GM19324 (cell line): ENCODE data around the gene SERPINE1.
"Not testable (repeated sequence)": the region's sequence is repeated elsewhere in the genome, so short reads cannot be mapped to it uniquely, and the experiment has no call there.

Experiments
- ATAC-seq: cut with Tn5 transposase; IDR thresholded peaks from one replicate; pipeline ENCODE4 v1.9.1; 2021; ENCODE audit warnings: mild to moderate bottlenecking, moderate library complexity; ENCODE audit not compliant: unreplicated experiment, low FRiP score

Gene SERPINE1

GRCh38 chr7:101100858-101101847, 25.8 kb upstream of the SERPINE1 start:
- ATAC-seq, result no peak

DNA sequence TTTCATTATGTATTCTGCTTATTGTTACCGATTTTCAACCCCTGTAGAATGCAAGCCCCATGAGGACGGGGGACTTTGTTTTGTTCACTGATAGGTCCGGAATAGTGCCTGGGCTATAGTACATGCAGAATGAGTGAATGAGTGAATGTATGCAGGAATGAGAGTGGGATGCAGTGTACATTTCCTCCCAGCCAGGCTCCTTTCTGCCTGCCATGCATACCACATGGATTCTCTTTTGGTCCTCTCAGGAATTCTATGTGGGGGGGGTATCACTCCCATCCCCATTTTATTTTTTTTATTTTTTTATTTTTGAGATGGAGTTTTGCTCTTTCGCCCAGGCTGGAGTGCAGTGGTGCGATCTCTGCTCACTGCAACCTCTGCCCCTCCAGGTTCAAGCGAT, 24.9 kb upstream of the SERPINE1 start:
- no peak for ATAC-seq

GRCh38 chr7:101103701-101104100, 23.2 kb upstream of the SERPINE1 start:
- ATAC-seq, result not testable (repeated sequence)

GRCh38 chr7:101104193-101104713, 22.7 kb upstream of the SERPINE1 start:
- ATAC-seq, result no peak

DNA sequence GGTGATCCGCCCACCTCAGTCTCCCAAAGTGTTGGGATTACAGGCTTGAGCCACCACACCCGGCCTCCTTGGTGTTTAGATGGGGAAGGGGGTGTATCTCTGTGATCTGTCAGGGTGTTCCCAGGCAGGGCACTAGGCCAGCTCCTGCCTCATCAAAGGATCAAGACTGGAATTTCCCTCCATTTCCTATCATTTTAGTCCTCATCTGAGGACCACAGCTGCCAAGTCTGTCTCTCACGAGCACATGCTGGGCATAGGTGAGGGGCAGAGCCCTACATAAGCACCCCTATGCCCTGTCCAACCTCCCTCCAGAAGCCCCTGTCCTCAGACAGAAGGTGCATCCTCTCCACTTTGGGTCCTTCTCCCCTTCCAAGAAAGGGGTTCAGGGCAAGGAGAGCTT, 22.1 kb upstream of the SERPINE1 start:
- no peak for ATAC-seq

GRCh38 chr7:101105248-101105647, 21.7 kb upstream of the SERPINE1 start:
- not testable (repeated sequence) for ATAC-seq

GRCh38 chr7:101106386-101106785, 20.5 kb upstream of the SERPINE1 start:
- ATAC-seq, result no peak

GRCh38 chr7:101108330-101108857, 18.5 kb upstream of the SERPINE1 start:
- no peak for ATAC-seq

GRCh38 chr7:101108961-101109360, 17.9 kb upstream of the SERPINE1 start:
- no peak for ATAC-seq

DNA sequence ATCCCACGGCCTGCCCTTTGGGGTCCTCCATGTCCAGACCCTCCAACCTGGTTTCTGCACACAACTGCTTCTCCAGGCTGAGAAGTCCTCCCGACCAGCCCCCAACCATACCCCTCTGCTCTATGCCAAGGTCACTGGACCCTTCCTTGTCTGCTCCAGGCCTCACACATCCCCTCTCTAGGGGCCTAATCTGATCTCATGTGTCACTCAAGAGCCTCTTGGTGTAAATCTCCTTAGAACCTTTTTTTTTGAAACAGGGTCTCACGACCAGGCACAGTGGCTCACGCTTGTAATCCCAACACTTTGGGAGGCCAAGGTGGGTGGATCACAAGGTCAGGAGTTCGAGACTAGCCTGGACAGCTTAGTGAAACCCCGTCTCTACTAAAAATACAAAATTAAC, 17.5 kb upstream of the SERPINE1 start:
- ATAC-seq, result no peak

GRCh38 chr7:101111261-101111660, 15.6 kb upstream of the SERPINE1 start:
- no peak for ATAC-seq

- ATAC-seq, result no peak
Observed at GRCh38 chr7:101112233-101112632, 14.7 kb upstream of the SERPINE1 start.

DNA sequence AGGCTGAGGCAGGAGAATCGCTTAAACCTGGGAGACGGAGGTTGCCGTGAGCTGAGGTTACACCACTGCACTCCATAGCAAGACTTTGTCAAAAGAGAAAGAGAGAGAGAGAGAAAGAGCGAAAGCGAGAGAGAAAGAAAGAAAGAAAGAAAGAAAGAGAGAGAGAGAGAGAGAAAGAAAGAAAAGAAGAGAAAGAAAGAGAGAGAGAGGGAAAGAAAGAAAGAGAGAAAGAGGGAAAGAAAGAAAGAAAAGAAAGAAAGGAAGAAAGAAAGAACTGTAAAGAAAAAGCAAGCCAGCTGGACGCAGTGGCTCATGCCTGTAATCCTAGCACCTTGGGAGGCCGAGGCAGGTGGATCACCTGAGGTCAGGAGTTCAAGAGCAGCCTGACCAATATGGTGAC, 13.8 kb upstream of the SERPINE1 start:
- ATAC-seq, result not testable (repeated sequence)

GRCh38 chr7:101113836-101114235, 13.1 kb upstream of the SERPINE1 start:
- no peak for ATAC-seq

GRCh38 chr7:101114492-101114891, 12.4 kb upstream of the SERPINE1 start:
- no peak for ATAC-seq

DNA sequence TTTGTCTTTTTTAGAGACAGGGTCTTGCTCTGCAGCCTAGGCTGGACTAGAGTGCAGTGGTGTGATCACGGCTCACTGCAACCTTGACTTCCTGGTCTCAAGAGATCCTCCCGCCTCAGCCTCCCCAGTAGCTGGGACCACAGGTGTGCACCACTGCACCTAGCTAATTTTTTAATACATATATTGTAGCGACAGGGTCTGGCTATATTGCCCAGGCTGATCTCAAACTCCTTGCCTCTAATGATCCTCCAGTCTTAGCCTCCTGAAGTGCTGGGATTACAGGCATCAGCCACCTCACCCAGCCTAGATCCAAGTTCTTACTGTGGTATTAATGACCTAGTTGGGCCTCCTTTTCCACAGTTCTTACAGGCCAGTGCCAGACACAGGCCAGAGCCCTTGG, 11.7 kb upstream of the SERPINE1 start:
- no peak for ATAC-seq

GRCh38 chr7:101116898-101117297, 10.0 kb upstream of the SERPINE1 start:
- no peak for ATAC-seq

GRCh38 chr7:101118856-101119255, 8.0 kb upstream of the SERPINE1 start:
- no peak for ATAC-seq

GRCh38 chr7:101119876-101120275, 7.0 kb upstream of the SERPINE1 start:
- ATAC-seq, result no peak

GRCh38 chr7:101120315-101120714, 6.6 kb upstream of the SERPINE1 start:
- ATAC-seq, result no peak

- ATAC-seq, result not testable (repeated sequence)
Observed at GRCh38 chr7:101121631-101121990, 5.3 kb upstream of the SERPINE1 start.
